ENCODE measurements around the gene CYP2R1. TPM values are rescaled to one million over a fixed set of nuclear protein-coding genes. Genes with fewer than 3 reads are reported as not detected.
A peak's percentile ranks its signal among the peaks of the same experiment; 100 is the strongest.

CYP2R1 gene
- total RNA-seq, 4 donors from 2014 or later = 26.1 to 54.2 (median 44.6) TPM

GRCh38 chr11:14914536-14914935, 22.5 kb upstream of the CYP2R1 start:
- Histone ChIP-seq H3K4me1 (no peaks in the 10 kb centered on the region), H3K27me3 (no peaks in the 10 kb centered on the region), H3K36me3 (no peaks in the 10 kb centered on the region), H3K4me3 (no peak overlapping the region), H3K27ac (no peak overlapping the region), H3K9me3 (no peaks in the 10 kb centered on the region)
- DNase-seq = no peak
- no peak for TF ChIP-seq POLR2AphosphoS5 (IDR thresholded peaks at IDR 0.05)
- TF ChIP-seq EP300 (IDR thresholded peaks at IDR 0.05; ENCODE audit: low read depth) = no peak
- TF ChIP-seq POLR2A (IDR thresholded peaks at IDR 0.05) = no peak
- TF ChIP-seq CTCF (IDR thresholded peaks at IDR 0.05) = no peak
- 67 to 79% methylated on average over 3 of the region's 3 CpGs for WGBS, 2 donors (ENCODE audit: low coverage in 1 of 2)
- in situ Hi-C loops (cut with MboI; ENCODE audit: low pct_ligation_motif_present in 1 of 4, low pct_unique_long_range_greater_than_20kb in 1 of 4, low sequenced_read_pairs in 3 of 4) (loop anchor here in 3 of 4 donors (10.0 to 25.0 kb wide), 2 partner anchors 160 to 173 kb away; partner anchors contain the start of gene CALCB (in 2 of the 3)), intact Hi-C loops (cut with DNase I; ENCODE audit: low total_unique reads) (no loop called here)

- peak; percentile 34 for DNase-seq
- intact Hi-C loops (cut with DNase I; ENCODE audit: low total_unique reads) = loop anchor here (5.0 to 10.0 kb wide), 2 partner anchors 169 to 296 kb away; no protein-coding TSS in a partner anchor
These were observed 16.3 kb upstream of the CYP2R1 start for GRCh38 chr11:14908214-14908880.

GRCh38 chr11:14907411-14908213, 15.6 kb upstream of the CYP2R1 start:
- DNase-seq = peak; percentile 90
- no peaks in the 10 kb centered on the region for H3K27me3 ChIP-seq
- intact Hi-C loops (cut with DNase I; ENCODE audit: low total_unique reads) (loop anchor here (5.0 to 10.0 kb wide), 2 partner anchors 170 to 297 kb away; no protein-coding TSS in a partner anchor), in situ Hi-C loops (cut with MboI; ENCODE audit: low pct_ligation_motif_present in 1 of 4, low pct_unique_long_range_greater_than_20kb in 1 of 4, low sequenced_read_pairs in 3 of 4) (loop anchor here in 3 of 4 donors (5.0 to 25.0 kb wide), 3 partner anchors 113 to 180 kb away; no protein-coding TSS in a partner anchor)
- no peaks in the 10 kb centered on the region for H3K9me3 ChIP-seq
- peaks cover 0 to 18% (median 9%) of the 10 kb centered on the region in 4 donors for H3K4me1 ChIP-seq
- H3K4me3 ChIP-seq = no peak overlapping the region
- no peak overlapping the region for H3K27ac ChIP-seq
- TF ChIP-seq POLR2A (IDR thresholded peaks at IDR 0.05) = no peak
- TF ChIP-seq CTCF (IDR thresholded peaks at IDR 0.05) = peak; percentile 72 to 85 (median 82)
- 21% methylated on average over 12 of the region's 13 CpGs; no CpG with 5 or more reads in 1 of the 2 donors for WGBS, 2 donors (ENCODE audit: low coverage in 1 of 2)
- H3K36me3 ChIP-seq = no peaks in the 10 kb centered on the region

More at GRCh38 chr11:14908214-14908880, 16.3 kb upstream of the CYP2R1 start:
- 14 to 25% methylated on average over 5 to 6 of the region's 6 CpGs for WGBS, 2 donors (ENCODE audit: low coverage in 1 of 2)
- TF ChIP-seq CTCF (IDR thresholded peaks at IDR 0.05) = peak; percentile 46 to 64 (median 51)
- TF ChIP-seq POLR2AphosphoS5 (IDR thresholded peaks at IDR 0.05) = no peak
- TF ChIP-seq EP300 (IDR thresholded peaks at IDR 0.05; ENCODE audit: low read depth) = no peak
- no peak for TF ChIP-seq POLR2A (IDR thresholded peaks at IDR 0.05)
- H3K27me3 ChIP-seq = no peaks in the 10 kb centered on the region
- no peak overlapping the region for H3K4me3 ChIP-seq
- in situ Hi-C loops (cut with MboI; ENCODE audit: low pct_ligation_motif_present in 1 of 4, low pct_unique_long_range_greater_than_20kb in 1 of 4, low sequenced_read_pairs in 3 of 4) = loop anchor here in 3 of 4 donors (5.0 to 25.0 kb wide), 3 partner anchors 114 to 179 kb away; no protein-coding TSS in a partner anchor
- H3K9me3 ChIP-seq = no peaks in the 10 kb centered on the region
- no peak overlapping the region for H3K27ac ChIP-seq
- H3K36me3 ChIP-seq = no peaks in the 10 kb centered on the region
- H3K4me1 ChIP-seq = peaks cover 0 to 18% (median 9%) of the 10 kb centered on the region in 4 donors

- H3K27me3 ChIP-seq = no peaks in the 10 kb centered on the region
- TF ChIP-seq POLR2A (IDR thresholded peaks at IDR 0.05) = no peak
- no peak for TF ChIP-seq CTCF (IDR thresholded peaks at IDR 0.05)
- TF ChIP-seq POLR2AphosphoS5 (IDR thresholded peaks at IDR 0.05) = no peak
- no peak for TF ChIP-seq EP300 (IDR thresholded peaks at IDR 0.05; ENCODE audit: low read depth)
- H3K4me1 ChIP-seq = peaks cover 0 to 18% (median 9%) of the 10 kb centered on the region in 4 donors
- H3K4me3 ChIP-seq = no peak overlapping the region
- no peaks in the 10 kb centered on the region for H3K9me3 ChIP-seq
- H3K36me3 ChIP-seq = no peaks in the 10 kb centered on the region
- intact Hi-C loops (cut with DNase I; ENCODE audit: low total_unique reads) = loop anchor here (5.0 to 10.0 kb wide), 2 partner anchors 170 to 298 kb away; no protein-coding TSS in a partner anchor
- DNase-seq = no peak
- no peak overlapping the region for H3K27ac ChIP-seq
- 83 to 86% methylated on average over 2 to 6 of the region's 6 CpGs for WGBS, 2 donors (ENCODE audit: low coverage in 1 of 2)
- in situ Hi-C loops (cut with MboI; ENCODE audit: low pct_ligation_motif_present in 1 of 4, low pct_unique_long_range_greater_than_20kb in 1 of 4, low sequenced_read_pairs in 3 of 4) = loop anchor here in 3 of 4 donors (5.0 to 25.0 kb wide), 3 partner anchors 112 to 180 kb away; no protein-coding TSS in a partner anchor
These were observed 15.0 kb upstream of the CYP2R1 start for GRCh38 chr11:14906993-14907392.

Data from transverse colon (tissue), 4 donors.